GM12878 (cell line): ENCODE data around the gene SPPL3. TPM values are rescaled to one million over a fixed set of nuclear protein-coding genes. Genes with fewer than 3 reads are reported as not detected.

Experiments used
- ATAC-seq: fragments of 200-7000 bp; cut with Tn5 transposase; 3 replicates; pipeline ENCODE4 v1.9.1; 2020; ENCODE audit warnings: mild to moderate bottlenecking, moderate library complexity
- BruUV-seq: library from RNA; stranded (reverse); fragments of 400-500 nt; replicated peaks from 2 replicates; lab custom pipeline; 2021; lab: Mats Ljungman, UMichigan
- CTCF ChIA-PET: fragments of 300-600 bp; sonication (Branson Sonifier 250); formaldehyde crosslinking; extraction: SDS; loops from one replicate; lab custom pipeline; 2021; ENCODE audit warnings: inconsistent platforms; lab: Yijun Ruan, JAX
- POLR2A ChIA-PET: fragments of 350-600 bp; formaldehyde crosslinking; extraction: SDS; loops from one replicate; lab custom pipeline; 2021; ENCODE audit warnings: inconsistent platforms; lab: Charles Lee
- RAD21 ChIA-PET: fragments of 300-600 bp; sonication (Branson Sonifier 250); formaldehyde crosslinking; loops from one replicate; lab custom pipeline; 2023; ENCODE audit warnings: antibody characterized with exemption; ENCODE audit not compliant: unreplicated experiment; lab: Charles Lee
- SMC1A ChIA-PET: fragments of 300-600 bp; sonication (Branson Sonifier 250); formaldehyde crosslinking; loops from one replicate; lab custom pipeline; 2023; ENCODE audit not compliant: unreplicated experiment, uncharacterized antibody; lab: Charles Lee
- DNase-seq: peaks from one replicate; pipeline ENCODE4 v3.0.0-alpha.2; 2011; ENCODE audit warnings: low read depth, low spot score
- FAIRE-seq: peaks from 3 replicates; lab custom pipeline; 2011; peaks lifted over from hg19 to GRCh38; lab: Jason Lieb, UNC
- H2AFZ ChIP-seq: 2 replicates; pipeline ENCODE4 v1.6.0; 2011; ENCODE audit warnings: low read depth, low read length, control low read depth; ENCODE audit not compliant: control insufficient read depth
- H3K27ac ChIP-seq: 2 replicates; pipeline ENCODE4 v1.5.1; 2011; ENCODE audit warnings: control low read depth; ENCODE audit not compliant: control insufficient read depth, insufficient read depth
- H3K27me3 ChIP-seq, 2 experiments: replicated peaks in 1 of 2; 2 replicates each; pipeline versions ENCODE4 v1.6.0 to v1.6.1; 2011; ENCODE audit warnings: low read length in 1 of 2; ENCODE audit not compliant: control insufficient read depth in 2 of 2, insufficient read depth in 2 of 2
- H3K36me3 ChIP-seq, 2 experiments: 2 replicates each; pipeline ENCODE4 v1.5.1; 2011; ENCODE audit warnings: low read length in 1 of 2; ENCODE audit not compliant: control insufficient read depth in 2 of 2, insufficient read depth in 2 of 2
- H3K4me1 ChIP-seq: 2 replicates; pipeline ENCODE4 v1.6.1; 2011; ENCODE audit warnings: mild to moderate bottlenecking, low read length, moderate library complexity, mixed read lengths; ENCODE audit not compliant: control insufficient read depth, insufficient read depth
- H3K4me2 ChIP-seq: 2 replicates; pipeline ENCODE4 v1.6.0; 2011; ENCODE audit warnings: control low read depth; ENCODE audit not compliant: control insufficient read depth, insufficient read depth
- H3K4me3 ChIP-seq: fragments of 200-600 bp; sonication (generic); 2 replicates; pipeline ENCODE4 v1.5.1; 2016
- H3K79me2 ChIP-seq: 2 replicates; pipeline ENCODE4 v1.6.0; 2011; ENCODE audit warnings: low read length; ENCODE audit not compliant: control insufficient read depth, insufficient read depth
- H3K9ac ChIP-seq: 2 replicates; pipeline ENCODE4 v1.8.0; 2011; ENCODE audit warnings: low read length, control low read depth, mixed read lengths; ENCODE audit not compliant: control insufficient read depth, insufficient read depth
- H3K9me3 ChIP-seq: replicated peaks from 3 replicates; pipeline ENCODE4 v1.5.1; 2011; ENCODE audit warnings: mild to moderate bottlenecking, low read length; ENCODE audit not compliant: control insufficient read depth, insufficient read depth
- H4K20me1 ChIP-seq: 2 replicates; pipeline ENCODE4 v1.6.0; 2011; ENCODE audit not compliant: control insufficient read depth, insufficient read depth
- CHD1 ChIP-seq: IDR thresholded peaks from 2 replicates; pipeline ENCODE4 v1.6.1; 2012; ENCODE audit warnings: low read depth, low read length, improper control_type of control experiment
- ETV6 ChIP-seq, 2 experiments: fragments of 450-650 bp in 1 of 2; IDR thresholded peaks in 1 of 2; conservative IDR thresholded peaks in 1 of 2; 2 replicates each; pipeline ENCODE4 v1.6.1; 2014; ENCODE audit warnings: antibody characterized with exemption in 1 of 2, borderline replicate concordance in 1 of 2, low read depth in 1 of 2, mild to moderate bottlenecking in 1 of 2, moderate library complexity in 1 of 2
- GABPA ChIP-seq: IDR thresholded peaks from 2 replicates; pipeline ENCODE4 v1.6.1; 2014; ENCODE audit warnings: antibody characterized with exemption, low read depth, mild to moderate bottlenecking, inconsistent platforms
- KDM1A ChIP-seq: fragments of 200-600 bp; sonication (generic); IDR thresholded peaks from 2 replicates; pipeline ENCODE4 v1.6.1; 2016; ENCODE audit warnings: borderline replicate concordance
- MTA2 ChIP-seq: fragments of 450-650 bp; IDR thresholded peaks from 2 replicates; pipeline ENCODE4 v1.6.1; 2016; ENCODE audit warnings: low read depth, mild to moderate bottlenecking, moderate library complexity
- SREBF1 ChIP-seq: IDR thresholded peaks from 2 replicates; pipeline ENCODE4 v1.6.1; 2012; ENCODE audit warnings: mild to moderate bottlenecking, low read length
- TBL1XR1 ChIP-seq: IDR thresholded peaks from 2 replicates; pipeline ENCODE4 v1.6.1; 2012; ENCODE audit warnings: low read depth, low read length, improper control_type of control experiment
- ZBTB4 ChIP-seq: fragments of 450-650 bp; formaldehyde crosslinking; IDR thresholded peaks from 2 replicates; pipeline ENCODE4 v1.4.0; 2022; ENCODE audit warnings: mild to moderate bottlenecking, moderate library complexity
- ZNF274 ChIP-seq: IDR thresholded peaks from one replicate; pipeline ENCODE4 v1.8.0; 2011; ENCODE audit not compliant: insufficient read length, insufficient read depth
- WGBS: methylation state at CpG from one replicate; pipeline ENCODE4 v1.1.6; 2016; ENCODE audit warnings: low lambda C conversion rate; ENCODE audit not compliant: insufficient replicate concordance, insufficient coverage; ENCODE audit errors: missing lambda C conversion rate; 5-methylcytosine and 5-hydroxymethylcytosine counted together
- in situ Hi-C: fragments of 300-500 bp; cut with MboI; formaldehyde crosslinking; loops from 9 replicates; pipeline ENCODE4 v1.14.3; 2018; ENCODE audit warnings: mixed read lengths
- intact Hi-C: fragments of 100-400 bp; cut with micrococcal nuclease; formaldehyde crosslinking; loops from one replicate; pipeline ENCODE4 v1.14.2; 2022; ENCODE audit not compliant: unreplicated experiment
- polyA plus RNA-seq, 11 experiments: library from polyadenylated mRNA; depleted of rRNA in 4 of 11; unstranded in 6 of 11; stranded (reverse) in 5 of 11; fragments of >200 nt; fragmentation: Nextera tagmentation in 4 of 11; fragmentation: Illumina TruSeq in 1 of 11; extraction: Ambion mirVana in 4 of 11; extraction: Trizol in 1 of 11; gene quantifications; 1 replicate in 1 of 11; 2 replicates in 10 of 11; pipeline versions ENCODE4 v1.2.1 to v1.2.3, GENCODE V29; 2011 to 2016; ENCODE audit warnings: inconsistent platforms in 2 of 11, missing spikeins in 2 of 11, low read depth in 1 of 11
- total RNA-seq, 4 experiments: library from RNA; depleted of rRNA in 3 of 4; stranded (reverse); fragments of >200 nt in 3 of 4; fragmentation: Illumina TruSeq in 1 of 4; extraction: Trizol in 1 of 4; gene quantifications; 2 replicates each; pipeline versions ENCODE4 v1.2.1 to v1.2.3, GENCODE V29; 2013 to 2021
- TF ChIP-seq, protein P1 (sequence below): fragments of 450-650 bp; IDR thresholded peaks from 2 replicates; pipeline ENCODE4 v1.6.1; 2017; ENCODE audit warnings: borderline replicate concordance
- TF ChIP-seq, protein P2 (sequence below): fragments of 450-650 bp; formaldehyde crosslinking; IDR thresholded peaks from 2 replicates; pipeline ENCODE4 v1.5.0; 2022; ENCODE audit warnings: mild to moderate bottlenecking, missing genetic modification characterization

Gene SPPL3
- total and polyA plus RNA-seq, 10 of the 15 experiments (the other 5 are each of a cell fraction or from before 2014, with no cell fraction given), result 4.3 to 45.5 (median 11.7) TPM

DNA sequence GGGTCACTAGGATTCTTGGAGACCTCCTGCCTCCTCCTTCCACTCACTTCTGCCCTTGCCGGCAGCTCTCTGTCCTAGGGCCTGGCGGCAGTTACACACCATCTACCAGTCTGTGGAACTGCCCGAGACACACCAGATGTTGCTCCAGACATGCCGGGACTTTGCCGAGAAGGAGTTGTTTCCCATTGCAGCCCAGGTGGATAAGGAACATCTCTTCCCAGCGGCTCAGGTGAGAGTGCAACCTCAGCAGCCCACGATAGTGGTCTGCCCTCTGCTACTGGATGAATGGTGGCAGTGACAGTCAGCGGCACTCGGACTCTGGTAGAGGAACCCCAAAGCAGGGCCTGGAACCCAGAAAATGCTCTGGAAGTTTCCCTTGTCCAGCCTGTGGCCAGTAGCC lies 177.2 kb downstream of the SPPL3 start:
- Histone ChIP-seq H3K27ac (no peak overlapping the region), H3K4me1 (peaks cover 12% of the 10 kb centered on the region), H2AFZ (no peak overlapping the region), H3K27me3 (no peaks in the 10 kb centered on the region), H3K9me3 (no peaks in the 10 kb centered on the region), H3K4me3 (no peak overlapping the region), H3K4me2 (peak overlapping the region; percentile 53; the same call in 1 of the 2 replicates), H3K9ac (no peak overlapping the region), H3K36me3 (peaks cover 1 to 2% of the 10 kb centered on the region in 2 experiments; a peak in 2 of 4 replicates), H4K20me1 (no peaks in the 10 kb centered on the region), H3K79me2 (no peaks in the 10 kb centered on the region; the same call in 1 of the 2 replicates)
- ChIA-PET RAD21 (no interaction called here), POLR2A (no interaction called here), SMC1A (no interaction called here), CTCF (no interaction called here)
- intact Hi-C loops (no loop called here), in situ Hi-C loops (no loop called here)
- no peak for ATAC-seq
- no peak for DNase-seq
- TF ChIP-seq CHD1, result no peak
- no peak for TF ChIP-seq ZBTB4 (CRISPR knock-in tag)
- no peak for TF ChIP-seq KDM1A
- no peak for TF ChIP-seq MTA2
- TF ChIP-seq ZNF274, result no peak
- no peak for TF ChIP-seq ETV6 (conservative IDR thresholded peaks at IDR 0.05 in 1 of 2, IDR thresholded peaks at IDR 0.05 in 1 of 2; ENCODE audit: borderline replicate concordance in 1 of 2, low read depth in 1 of 2)
- no peak for TF ChIP-seq TBL1XR1
- TF ChIP-seq SREBF1, result no peak
- TF ChIP-seq GABPA, result no peak
- TF ChIP-seq, protein P1, sequence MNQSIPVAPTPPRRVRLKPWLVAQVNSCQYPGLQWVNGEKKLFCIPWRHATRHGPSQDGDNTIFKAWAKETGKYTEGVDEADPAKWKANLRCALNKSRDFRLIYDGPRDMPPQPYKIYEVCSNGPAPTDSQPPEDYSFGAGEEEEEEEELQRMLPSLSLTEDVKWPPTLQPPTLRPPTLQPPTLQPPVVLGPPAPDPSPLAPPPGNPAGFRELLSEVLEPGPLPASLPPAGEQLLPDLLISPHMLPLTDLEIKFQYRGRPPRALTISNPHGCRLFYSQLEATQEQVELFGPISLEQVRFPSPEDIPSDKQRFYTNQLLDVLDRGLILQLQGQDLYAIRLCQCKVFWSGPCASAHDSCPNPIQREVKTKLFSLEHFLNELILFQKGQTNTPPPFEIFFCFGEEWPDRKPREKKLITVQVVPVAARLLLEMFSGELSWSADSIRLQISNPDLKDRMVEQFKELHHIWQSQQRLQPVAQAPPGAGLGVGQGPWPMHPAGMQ, result no peak
- TF ChIP-seq, protein P2, sequence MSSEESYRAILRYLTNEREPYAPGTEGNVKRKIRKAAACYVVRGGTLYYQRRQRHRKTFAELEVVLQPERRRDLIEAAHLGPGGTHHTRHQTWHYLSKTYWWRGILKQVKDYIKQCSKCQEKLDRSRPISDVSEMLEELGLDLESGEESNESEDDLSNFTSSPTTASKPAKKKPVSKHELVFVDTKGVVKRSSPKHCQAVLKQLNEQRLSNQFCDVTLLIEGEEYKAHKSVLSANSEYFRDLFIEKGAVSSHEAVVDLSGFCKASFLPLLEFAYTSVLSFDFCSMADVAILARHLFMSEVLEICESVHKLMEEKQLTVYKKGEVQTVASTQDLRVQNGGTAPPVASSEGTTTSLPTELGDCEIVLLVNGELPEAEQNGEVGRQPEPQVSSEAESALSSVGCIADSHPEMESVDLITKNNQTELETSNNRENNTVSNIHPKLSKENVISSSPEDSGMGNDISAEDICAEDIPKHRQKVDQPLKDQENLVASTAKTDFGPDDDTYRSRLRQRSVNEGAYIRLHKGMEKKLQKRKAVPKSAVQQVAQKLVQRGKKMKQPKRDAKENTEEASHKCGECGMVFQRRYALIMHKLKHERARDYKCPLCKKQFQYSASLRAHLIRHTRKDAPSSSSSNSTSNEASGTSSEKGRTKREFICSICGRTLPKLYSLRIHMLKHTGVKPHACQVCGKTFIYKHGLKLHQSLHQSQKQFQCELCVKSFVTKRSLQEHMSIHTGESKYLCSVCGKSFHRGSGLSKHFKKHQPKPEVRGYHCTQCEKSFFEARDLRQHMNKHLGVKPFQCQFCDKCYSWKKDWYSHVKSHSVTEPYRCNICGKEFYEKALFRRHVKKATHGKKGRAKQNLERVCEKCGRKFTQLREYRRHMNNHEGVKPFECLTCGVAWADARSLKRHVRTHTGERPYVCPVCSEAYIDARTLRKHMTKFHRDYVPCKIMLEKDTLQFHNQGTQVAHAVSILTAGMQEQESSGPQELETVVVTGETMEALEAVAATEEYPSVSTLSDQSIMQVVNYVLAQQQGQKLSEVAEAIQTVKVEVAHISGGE (CRISPR knock-in tag), result no peak
- FAIRE-seq, result no peak
- no TSS peak for BruUV-seq
- 100% methylated on average over 9 of the region's 9 CpGs for WGBS
